GM12865 (cell line): ENCODE data around the gene PUS1.
"Not testable (repeated sequence)": the region's sequence is repeated elsewhere in the genome, so short reads cannot be mapped to it uniquely, and the experiment has no call there.

ENCODE experiments used
- DNase-seq: peaks from one replicate; pipeline ENCODE4 v3.0.0; 2010; ENCODE audit warnings: low read depth
- H3K4me3 ChIP-seq: 2 replicates; pipeline ENCODE4 v1.5.1; 2011; ENCODE audit warnings: mild to moderate bottlenecking, low read depth, low read length, control low read depth
- TF ChIP-seq, protein P1 (sequence below): IDR thresholded peaks from 2 replicates; pipeline ENCODE4 v1.5.1; 2011; ENCODE audit warnings: low read length, control low read depth, low read depth, inconsistent platforms; ENCODE audit not compliant: insufficient read depth; ENCODE audit errors: missing control alignments

Gene PUS1

DNA sequence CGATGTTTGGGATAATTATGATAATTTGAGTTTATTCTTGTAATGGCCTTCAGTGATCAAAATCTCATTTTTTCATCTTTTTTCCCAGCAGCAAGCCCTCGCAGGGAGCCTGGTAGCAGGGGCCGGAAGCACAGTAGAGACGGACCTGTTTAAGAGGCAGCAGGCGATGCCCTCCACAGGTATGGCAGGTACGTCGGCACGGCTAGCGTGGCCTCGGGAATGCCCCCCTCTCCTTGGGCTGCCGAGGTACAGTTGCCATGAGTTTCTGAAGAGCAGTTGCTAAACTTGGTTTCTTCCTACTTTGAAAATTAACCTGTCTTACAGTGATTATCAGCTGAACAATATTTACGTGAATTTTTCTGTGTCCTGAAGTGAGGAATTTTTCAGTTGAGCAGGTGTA, 50.5 kb downstream of the PUS1 start:
- no peak for DNase-seq
- no peak overlapping the region for H3K4me3 ChIP-seq
- TF ChIP-seq, protein P1, sequence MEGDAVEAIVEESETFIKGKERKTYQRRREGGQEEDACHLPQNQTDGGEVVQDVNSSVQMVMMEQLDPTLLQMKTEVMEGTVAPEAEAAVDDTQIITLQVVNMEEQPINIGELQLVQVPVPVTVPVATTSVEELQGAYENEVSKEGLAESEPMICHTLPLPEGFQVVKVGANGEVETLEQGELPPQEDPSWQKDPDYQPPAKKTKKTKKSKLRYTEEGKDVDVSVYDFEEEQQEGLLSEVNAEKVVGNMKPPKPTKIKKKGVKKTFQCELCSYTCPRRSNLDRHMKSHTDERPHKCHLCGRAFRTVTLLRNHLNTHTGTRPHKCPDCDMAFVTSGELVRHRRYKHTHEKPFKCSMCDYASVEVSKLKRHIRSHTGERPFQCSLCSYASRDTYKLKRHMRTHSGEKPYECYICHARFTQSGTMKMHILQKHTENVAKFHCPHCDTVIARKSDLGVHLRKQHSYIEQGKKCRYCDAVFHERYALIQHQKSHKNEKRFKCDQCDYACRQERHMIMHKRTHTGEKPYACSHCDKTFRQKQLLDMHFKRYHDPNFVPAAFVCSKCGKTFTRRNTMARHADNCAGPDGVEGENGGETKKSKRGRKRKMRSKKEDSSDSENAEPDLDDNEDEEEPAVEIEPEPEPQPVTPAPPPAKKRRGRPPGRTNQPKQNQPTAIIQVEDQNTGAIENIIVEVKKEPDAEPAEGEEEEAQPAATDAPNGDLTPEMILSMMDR, result no peak

DNA sequence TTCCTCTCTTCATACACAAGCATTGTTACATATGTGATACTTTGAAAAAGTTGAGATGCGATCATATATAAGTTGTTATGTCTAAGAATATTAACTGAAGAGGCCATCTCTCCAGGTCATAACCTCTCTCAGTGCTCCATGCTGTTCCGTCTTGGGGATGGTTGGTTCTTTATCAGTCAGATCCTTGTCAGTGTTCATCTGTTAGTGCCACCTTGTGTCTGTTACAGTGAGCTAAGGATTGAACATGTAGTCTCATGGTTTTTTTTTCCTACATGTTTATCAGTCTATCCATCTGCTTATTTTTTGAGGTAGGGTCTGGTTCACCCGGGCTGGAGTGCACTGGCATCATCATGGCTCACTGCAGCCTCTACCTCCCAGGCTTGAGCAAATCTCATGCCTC, 51.2 kb downstream of the PUS1 start:
- no peak overlapping the region for H3K4me3 ChIP-seq
- TF ChIP-seq, protein P1, result no peak
- DNase-seq, result no peak

DNA sequence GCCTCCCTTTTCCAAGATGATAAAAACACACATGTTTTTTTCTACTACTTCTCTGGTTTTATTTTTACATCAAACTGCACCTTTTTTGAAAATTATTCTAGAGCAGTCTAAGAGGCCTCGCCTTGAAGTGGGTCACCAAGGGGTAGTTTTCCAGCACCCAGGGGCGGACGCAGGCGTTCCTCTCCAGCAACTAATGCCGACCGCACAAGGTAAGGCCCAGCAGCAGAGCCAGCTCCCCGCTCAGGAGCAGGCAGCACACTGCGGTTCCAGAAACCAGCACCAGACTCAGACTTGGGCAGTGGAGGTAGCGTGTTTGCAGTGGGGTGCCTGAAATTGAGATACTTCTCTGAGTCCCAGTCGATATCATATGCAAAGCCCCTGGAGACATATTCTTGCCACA, 52.3 kb downstream of the PUS1 start:
- DNase-seq, result no peak
- TF ChIP-seq, protein P1, result no peak
- no peak overlapping the region for H3K4me3 ChIP-seq

DNA sequence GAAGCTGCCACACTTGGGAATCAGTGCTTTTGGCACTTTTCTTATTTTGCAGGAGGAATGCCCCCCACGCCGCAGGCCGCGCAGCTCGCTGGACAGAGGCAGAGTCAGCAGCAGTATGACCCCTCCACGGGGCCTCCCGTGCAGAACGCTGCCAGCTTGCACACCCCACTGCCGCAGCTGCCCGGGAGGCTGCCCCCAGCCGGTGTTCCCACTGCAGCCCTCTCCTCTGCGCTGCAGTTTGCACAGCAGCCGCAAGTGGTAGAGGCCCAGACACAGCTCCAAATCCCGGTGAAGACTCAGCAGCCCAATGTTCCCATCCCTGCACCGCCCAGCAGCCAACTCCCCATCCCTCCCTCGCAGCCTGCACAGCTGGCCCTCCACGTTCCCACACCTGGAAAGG, 53.0 kb downstream of the PUS1 start:
- TF ChIP-seq, protein P1, result no peak
- H3K4me3 ChIP-seq, result no peak overlapping the region
- DNase-seq, result no peak

DNA sequence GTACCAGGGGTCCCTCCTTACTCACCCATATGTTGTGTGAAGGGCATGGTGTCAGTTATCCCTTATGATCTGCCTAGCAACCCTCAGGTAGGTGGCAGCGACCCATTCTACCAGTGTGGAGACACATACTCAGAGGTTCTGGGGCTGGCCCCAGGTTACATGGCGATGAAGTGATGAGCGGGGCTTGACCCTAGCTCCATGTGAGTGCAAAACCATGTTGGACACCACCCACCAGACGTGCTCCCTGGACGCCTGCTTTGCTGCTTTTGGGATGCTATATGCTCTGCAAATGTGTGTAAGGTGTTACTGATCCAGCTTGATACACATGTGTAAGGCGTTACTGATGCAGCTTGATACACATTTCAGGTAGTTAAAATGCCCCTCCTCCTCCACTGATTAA, 54.0 kb downstream of the PUS1 start:
- TF ChIP-seq, protein P1, result no peak
- DNase-seq, result no peak
- H3K4me3 ChIP-seq, result no peak overlapping the region

DNA sequence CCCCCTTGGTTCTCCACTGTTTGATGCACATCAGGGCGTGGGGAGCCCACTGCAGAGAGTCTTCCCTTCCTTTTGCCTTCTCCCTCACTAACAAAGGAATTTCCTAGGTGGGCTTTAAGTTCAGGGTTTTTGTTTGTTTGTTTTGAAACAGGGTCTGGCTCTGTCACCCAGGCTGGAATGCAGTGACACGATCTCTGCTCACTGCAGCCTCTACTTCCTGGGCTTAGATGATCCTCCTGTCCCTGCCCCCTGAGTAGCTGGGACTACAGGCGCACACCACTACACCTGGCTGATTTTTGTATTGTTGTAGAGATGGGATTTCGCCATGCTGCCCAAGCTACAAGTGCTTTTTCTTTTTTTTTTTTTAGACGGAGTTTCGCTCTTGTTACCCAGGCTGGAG, 54.5 kb downstream of the PUS1 start:
- no peak overlapping the region for H3K4me3 ChIP-seq
- DNase-seq, result no peak
- TF ChIP-seq, protein P1, result no peak

DNA sequence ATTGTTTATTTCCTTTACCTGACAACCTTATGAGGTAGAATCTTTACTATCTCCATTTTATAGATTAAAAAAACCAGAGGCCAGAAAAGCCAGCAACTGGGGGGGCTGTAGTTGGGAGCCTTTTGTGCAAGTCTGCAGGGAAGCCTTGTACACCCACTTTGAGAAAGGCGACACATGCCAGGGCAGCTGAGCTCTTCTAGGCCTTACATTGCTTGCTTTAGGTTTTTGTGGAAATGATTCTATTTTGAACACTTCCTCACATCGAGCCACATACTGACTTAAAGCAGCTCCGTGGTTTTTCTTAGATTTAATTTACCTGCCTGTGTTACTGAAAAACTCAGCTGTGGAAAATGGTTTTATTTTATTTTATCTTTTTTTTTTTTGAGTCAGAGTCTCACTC, 55.3 kb downstream of the PUS1 start:
- no peak for DNase-seq
- TF ChIP-seq, protein P1, result no peak
- H3K4me3 ChIP-seq, result no peak overlapping the region

DNA sequence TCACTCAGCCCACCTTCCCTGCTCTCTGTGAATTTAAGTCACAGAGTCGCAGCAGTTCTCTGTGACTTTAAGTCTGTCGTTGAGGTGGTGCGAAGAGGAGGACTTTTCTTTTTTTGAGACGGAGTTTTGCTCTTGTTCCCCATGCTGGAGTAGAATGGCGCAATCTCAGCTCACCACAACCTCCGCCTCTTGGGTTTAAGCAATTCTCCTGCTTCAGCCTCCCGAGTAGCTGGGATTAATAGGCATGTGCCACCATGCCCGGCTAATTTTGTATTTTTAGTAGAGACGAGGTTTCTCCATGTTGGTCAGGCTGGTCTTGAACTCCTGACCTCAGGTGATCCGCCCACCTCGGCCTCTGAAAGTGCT, 56.4 kb downstream of the PUS1 start:
- not testable (repeated sequence) for H3K4me3 ChIP-seq, DNase-seq
